ENCODE data around the gene AKR1D1.
"Not testable (repeated sequence)": the region's sequence is repeated elsewhere in the genome, so short reads cannot be mapped to it uniquely, and the experiment has no call there.

Gene AKR1D1

GRCh38 chr7:138076196-138076595 lies at the start of gene AKR1D1:
Gene AKR1D1, plus strand, starts transcription at chr7:138076459. Its CDS starts 60 bp downstream, at chr7:138076519.
- ATAC-seq (no peak), DNase-seq (no peak)

- DNase-seq (no peak), ATAC-seq (no peak)
Observed at GRCh38 chr7:138027100-138027499, 49.2 kb upstream of the AKR1D1 start.

GRCh38 chr7:138029126-138029525 lies 47.1 kb upstream of the AKR1D1 start:
- no peak for DNase-seq
- ATAC-seq: no peak

- ATAC-seq: no peak
Observed at GRCh38 chr7:138029941-138030340, 46.3 kb upstream of the AKR1D1 start.

GRCh38 chr7:138030679-138031351 lies 45.4 kb upstream of the AKR1D1 start:
- ATAC-seq: no peak

More at GRCh38 chr7:138029941-138030340, 46.3 kb upstream of the AKR1D1 start:
- no peak for DNase-seq

GRCh38 chr7:138032186-138032585 lies 44.1 kb upstream of the AKR1D1 start:
- DNase-seq (no peak), ATAC-seq (no peak)

More at GRCh38 chr7:138030679-138031351, 45.4 kb upstream of the AKR1D1 start:
- no peak for DNase-seq

- ATAC-seq: no peak
- no peak for DNase-seq
Observed at GRCh38 chr7:138032770-138033169, 43.5 kb upstream of the AKR1D1 start.

GRCh38 chr7:138033241-138033640 lies 43.0 kb upstream of the AKR1D1 start:
- DNase-seq (no peak), ATAC-seq (no peak)

- ATAC-seq: no peak
- no peak for DNase-seq
Observed at GRCh38 chr7:138036135-138036534, 40.1 kb upstream of the AKR1D1 start.

GRCh38 chr7:138040063-138040462 lies 36.2 kb upstream of the AKR1D1 start:
- not testable (repeated sequence) for DNase-seq, ATAC-seq

- ATAC-seq (no peak), DNase-seq (no peak)
Observed at GRCh38 chr7:138044897-138045296, 31.4 kb upstream of the AKR1D1 start.

- ATAC-seq: no peak
- no peak for DNase-seq
Observed at GRCh38 chr7:138047907-138048306, 28.4 kb upstream of the AKR1D1 start.

GRCh38 chr7:138049505-138050116 lies 26.6 kb upstream of the AKR1D1 start:
- ATAC-seq: no peak
- no peak for DNase-seq

- ATAC-seq, DNase-seq: not testable (repeated sequence)
Observed at GRCh38 chr7:138051712-138052247, 24.5 kb upstream of the AKR1D1 start.

GRCh38 chr7:138052696-138053095 lies 23.6 kb upstream of the AKR1D1 start:
- no peak for DNase-seq
- ATAC-seq: no peak

GRCh38 chr7:138055698-138056097 lies 20.6 kb upstream of the AKR1D1 start:
- DNase-seq, ATAC-seq: not testable (repeated sequence)

- DNase-seq (no peak), ATAC-seq (no peak)
Observed at GRCh38 chr7:138063400-138063799, 12.9 kb upstream of the AKR1D1 start.

GRCh38 chr7:138064856-138065357 lies 11.4 kb upstream of the AKR1D1 start:
- ATAC-seq: no peak
- no peak for DNase-seq

- ATAC-seq (no peak), DNase-seq (no peak)
Observed at GRCh38 chr7:138065827-138066226, 10.4 kb upstream of the AKR1D1 start.

- DNase-seq: no peak
Observed at GRCh38 chr7:138066954-138067394, 9.3 kb upstream of the AKR1D1 start.

GRCh38 chr7:138067774-138068173 lies 8.5 kb upstream of the AKR1D1 start:
- no peak for ATAC-seq
- no peak for DNase-seq

More at GRCh38 chr7:138066954-138067394, 9.3 kb upstream of the AKR1D1 start:
- no peak for ATAC-seq

GRCh38 chr7:138070908-138071307 lies 5.4 kb upstream of the AKR1D1 start:
- DNase-seq: no peak
- ATAC-seq: no peak

- DNase-seq: no peak
- no peak for ATAC-seq
Observed at GRCh38 chr7:138072726-138073125, 3.5 kb upstream of the AKR1D1 start.
